Stimulated activated CD8-positive, alpha-beta memory T cell treated with anti-CD3 and anti-CD28 coated beads, Interleukin-15, amount 100 ng/mL, for 48 hours (primary cell): ENCODE results near the gene GIPC3.

Source experiments
- DNase-seq, 2 donors: peaks; one replicate each; pipeline ENCODE4 v3.0.0-alpha.2; 2020; ENCODE audit warnings: low read depth in 2 of 2

Gene GIPC3

GRCh38 chr19:3638208-3639193, 53.2 kb downstream of the GIPC3 start:
- DNase-seq, result no peak

GRCh38 chr19:3639479-3639878, 54.2 kb downstream of the GIPC3 start:
- no peak for DNase-seq

GRCh38 chr19:3641515-3642269, 56.4 kb downstream of the GIPC3 start:
- DNase-seq, result no peak

- no peak for DNase-seq
Observed at GRCh38 chr19:3642296-3642695, 57.0 kb downstream of the GIPC3 start.
